ENCODE results near the gene PHACTR3. TPM values are rescaled to one million over a fixed set of nuclear protein-coding genes. Genes with fewer than 3 reads are reported as not detected.

Gene PHACTR3
- total and polyA plus RNA-seq, 2 donors (not counting 3 experiments of a cell fraction or from before 2014, with no cell fraction given) = not detected

GRCh38 chr20:59884494-59884893, 280.2 kb downstream of the PHACTR3 start:
- no peak overlapping the region for H2AFZ ChIP-seq (ENCODE audit: low read depth, low read length)
- TF ChIP-seq POLR2A (IDR thresholded peaks at IDR 0.05; ENCODE audit: low read depth, low read length) = no peak
- no peak for TF ChIP-seq MYC (IDR thresholded peaks at IDR 0.05; ENCODE audit: low read depth, low read length)
- TF ChIP-seq POLR2AphosphoS5 (IDR thresholded peaks at IDR 0.05; ENCODE audit: insufficient read depth, low read depth, low read length) = no peak
- TF ChIP-seq CTCF (IDR thresholded peaks at IDR 0.05; ENCODE audit: extremely low read depth in 1 of 2, insufficient read depth in 1 of 2, low read depth in 1 of 2, low read length in 2 of 2) = no peak
- TF ChIP-seq GATA2 (IDR thresholded peaks at IDR 0.05; ENCODE audit: insufficient read depth, insufficient read length, low read depth, low read length) = no peak
- TF ChIP-seq EZH2 (IDR thresholded peaks at IDR 0.05; ENCODE audit: borderline replicate concordance, low read depth, low read length, severe bottlenecking) = no peak
- no peak for TF ChIP-seq JUN (IDR thresholded peaks at IDR 0.05; ENCODE audit: borderline replicate concordance, insufficient read depth, insufficient read length, low read depth)
- TF ChIP-seq MAX (IDR thresholded peaks at IDR 0.05; ENCODE audit: insufficient read depth, insufficient read length) = no peak
- TF ChIP-seq FOS (IDR thresholded peaks at IDR 0.05; ENCODE audit: borderline replicate concordance, insufficient read depth, low read length) = no peak
- no peaks in the 10 kb centered on the region for H3K9me3 ChIP-seq (replicated peaks; ENCODE audit: control insufficient read depth, insufficient read depth, low read length)
- DNase-seq (ENCODE audit: low read depth, low spot score) (no peak), FAIRE-seq (no peak)
- H3K4me2 ChIP-seq (ENCODE audit: insufficient read depth, low read length) = no peak overlapping the region
- no TSS peak for BruUV-seq (replicated peaks)
- ChIA-PET POLR2A (no interaction called here), CTCF (no interaction called here)
- intact Hi-C loops (cut with micrococcal nuclease) = no loop called here
- H3K27me3 ChIP-seq (ENCODE audit: control insufficient read depth in 2 of 2, insufficient read depth in 2 of 2, low read length in 2 of 2) = no peaks in the 10 kb centered on the region
- H3K4me1 ChIP-seq (ENCODE audit: control insufficient read depth, extremely low read depth, insufficient read depth, low read length) = no peaks in the 10 kb centered on the region
- no peaks in the 10 kb centered on the region for H3K9me1 ChIP-seq (replicated peaks; ENCODE audit: control insufficient read depth, extremely low read depth, insufficient read depth, low read length)
- no peaks in the 10 kb centered on the region for H4K20me1 ChIP-seq (replicated peaks; ENCODE audit: control insufficient read depth, extremely low read depth, insufficient read depth, low read length)
- no peaks in the 10 kb centered on the region for H3K36me3 ChIP-seq (ENCODE audit: control insufficient read depth in 2 of 2, extremely low read depth in 1 of 2, insufficient read depth in 2 of 2, low read length in 2 of 2)
- H3K27ac ChIP-seq (ENCODE audit: insufficient read depth, low read depth, low read length) = no peak overlapping the region
- no peak overlapping the region for H3K9ac ChIP-seq (replicated peaks; ENCODE audit: extremely low read depth, insufficient read depth, low read length)
- no peaks in the 10 kb centered on the region for H3K79me2 ChIP-seq (ENCODE audit: control insufficient read depth, insufficient read depth, low read length)
- no peak overlapping the region for H3K4me3 ChIP-seq (replicated peaks in 1 of 3; ENCODE audit: insufficient read depth in 1 of 3, low read depth in 1 of 3, low read length in 3 of 3)
- dilution Hi-C loops (cut with MboI; ENCODE audit: extremely low pct_ligation_motif_present, low sequenced_read_pairs) = no loop called here
